Muscle of leg (tissue), 11 donors: Measurements from ENCODE around the gene IBA57. TPM values are rescaled to one million over a fixed set of nuclear protein-coding genes. Genes with fewer than 3 reads are reported as not detected.

Experiments
- DNase-seq: peaks from one replicate; pipeline ENCODE4 v3.0.0; 2013
- H3K27ac ChIP-seq: one replicate; pipeline ENCODE4 v1.5.1; 2013; ENCODE audit warnings: mild to moderate bottlenecking, low read length, control low read depth
- H3K27me3 ChIP-seq: one replicate; pipeline ENCODE4 v1.6.1; 2013; ENCODE audit warnings: low read length; ENCODE audit not compliant: control insufficient read depth, insufficient read depth
- H3K36me3 ChIP-seq: one replicate; pipeline ENCODE4 v1.6.1; 2013; ENCODE audit warnings: low read length; ENCODE audit not compliant: control insufficient read depth, insufficient read depth
- H3K4me1 ChIP-seq: one replicate; pipeline ENCODE4 v1.6.1; 2013; ENCODE audit warnings: low read length; ENCODE audit not compliant: control insufficient read depth, insufficient read depth
- H3K4me3 ChIP-seq: one replicate; pipeline ENCODE4 v1.5.1; 2013; ENCODE audit warnings: low read length, control low read depth
- H3K9me3 ChIP-seq: replicated peaks from 2 replicates; pipeline ENCODE4 v1.6.1; 2013; ENCODE audit warnings: low read depth, low read length; ENCODE audit not compliant: control insufficient read depth
- WGBS: methylation state at CpG from one replicate; pipeline ENCODE4 v1.1.5; 2013; ENCODE audit warnings: missing lambda C conversion rate; ENCODE audit not compliant: insufficient coverage; 5-methylcytosine and 5-hydroxymethylcytosine counted together
- polyA plus RNA-seq, 8 donors: library from polyadenylated mRNA; unstranded; fragments of 120-200 nt; gene quantifications; one replicate each; pipeline versions ENCODE4 v1.2.1 to v1.2.3, GENCODE V29; 2013; ENCODE audit warnings: inconsistent platforms in 1 of 8, low replicate concordance in 1 of 8; ENCODE audit not compliant: insufficient read length in 8 of 8, insufficient read depth in 1 of 8
- total RNA-seq: library from RNA; stranded (reverse); fragments of 120-200 nt; gene quantifications from one replicate; pipeline ENCODE4 v1.2.4, GENCODE V29; 2013

IBA57 gene
- total and polyA plus RNA-seq, 9 donors = 3.2 to 5.6 (median 4.6) TPM

GRCh38 chr1:228144193-228144992 is 21.2 kb upstream of the IBA57 start:
- H3K9me3 ChIP-seq = no peaks in the 10 kb centered on the region
- WGBS = 79% methylated on average over 10 of the region's 16 CpGs
- no peak overlapping the region for H3K4me3 ChIP-seq
- peaks cover 53% of the 10 kb centered on the region for H3K36me3 ChIP-seq
- H3K27ac ChIP-seq = no peak overlapping the region
- DNase-seq = peak; percentile 4
- H3K4me1 ChIP-seq = peaks cover 65% of the 10 kb centered on the region
- H3K27me3 ChIP-seq = no peaks in the 10 kb centered on the region

GRCh38 chr1:228144993-228145343 is 20.6 kb upstream of the IBA57 start:
- H3K27ac ChIP-seq = no peak overlapping the region
- DNase-seq = no peak
- WGBS = 80% methylated on average over 7 of the region's 8 CpGs
- H3K36me3 ChIP-seq = peaks cover 53% of the 10 kb centered on the region
- no peaks in the 10 kb centered on the region for H3K9me3 ChIP-seq
- no peaks in the 10 kb centered on the region for H3K27me3 ChIP-seq
- no peak overlapping the region for H3K4me3 ChIP-seq
- H3K4me1 ChIP-seq = peaks cover 68% of the 10 kb centered on the region

GRCh38 chr1:228145463-228146416 is 19.9 kb upstream of the IBA57 start:
- Histone ChIP-seq H3K4me1 (peaks cover 74% of the 10 kb centered on the region), H3K4me3 (no peak overlapping the region), H3K36me3 (peaks cover 53% of the 10 kb centered on the region), H3K9me3 (no peaks in the 10 kb centered on the region), H3K27ac (no peak overlapping the region), H3K27me3 (no peaks in the 10 kb centered on the region)
- DNase-seq = peak; percentile 5
- 85% methylated on average over 25 of the region's 31 CpGs for WGBS

- peaks cover 50% of the 10 kb centered on the region for H3K36me3 ChIP-seq
- H3K4me1 ChIP-seq = peaks cover 74% of the 10 kb centered on the region
- 81% methylated on average over 9 of the region's 18 CpGs for WGBS
- H3K27me3 ChIP-seq = no peaks in the 10 kb centered on the region
- H3K4me3 ChIP-seq = no peak overlapping the region
- no peak overlapping the region for H3K27ac ChIP-seq
- DNase-seq = peak; percentile 2
- no peaks in the 10 kb centered on the region for H3K9me3 ChIP-seq
Observed at GRCh38 chr1:228146417-228147150, 19.0 kb upstream of the IBA57 start.

- WGBS = 92% methylated on average over 20 of the region's 20 CpGs
- Histone ChIP-seq H3K4me3 (no peak overlapping the region), H3K27me3 (no peaks in the 10 kb centered on the region), H3K4me1 (peaks cover 74% of the 10 kb centered on the region), H3K36me3 (peaks cover 44% of the 10 kb centered on the region), H3K9me3 (no peaks in the 10 kb centered on the region), H3K27ac (no peak overlapping the region)
- DNase-seq = peak; percentile 3
Observed at GRCh38 chr1:228147151-228147693, 18.4 kb upstream of the IBA57 start.

GRCh38 chr1:228147768-228148167 is 17.8 kb upstream of the IBA57 start:
- Histone ChIP-seq H3K27me3 (no peaks in the 10 kb centered on the region), H3K4me1 (peaks cover 68% of the 10 kb centered on the region), H3K27ac (no peak overlapping the region), H3K9me3 (no peaks in the 10 kb centered on the region), H3K4me3 (no peak overlapping the region), H3K36me3 (peaks cover 42% of the 10 kb centered on the region)
- WGBS = 89% methylated on average over 2 of the region's 4 CpGs
- peak; percentile 3 for DNase-seq

GRCh38 chr1:228148196-228148861 is 17.3 kb upstream of the IBA57 start:
- H3K9me3 ChIP-seq = no peaks in the 10 kb centered on the region
- 51% methylated on average over 6 of the region's 18 CpGs for WGBS
- H3K4me1 ChIP-seq = peaks cover 62% of the 10 kb centered on the region
- no peak overlapping the region for H3K27ac ChIP-seq
- H3K4me3 ChIP-seq = no peak overlapping the region
- peak; percentile 31 for DNase-seq
- no peaks in the 10 kb centered on the region for H3K27me3 ChIP-seq
- H3K36me3 ChIP-seq = peaks cover 42% of the 10 kb centered on the region

GRCh38 chr1:228148935-228149405 is 16.6 kb upstream of the IBA57 start:
- H3K9me3 ChIP-seq = no peaks in the 10 kb centered on the region
- 81% methylated on average over 8 of the region's 8 CpGs for WGBS
- H3K27ac ChIP-seq = peak overlapping the region; percentile 35
- H3K4me3 ChIP-seq = no peak overlapping the region
- H3K27me3 ChIP-seq = no peaks in the 10 kb centered on the region
- peaks cover 56% of the 10 kb centered on the region for H3K4me1 ChIP-seq
- DNase-seq = no peak
- H3K36me3 ChIP-seq = peaks cover 42% of the 10 kb centered on the region

- peak; percentile 62 for DNase-seq
Observed at GRCh38 chr1:228149406-228150119, 16.0 kb upstream of the IBA57 start, which contains the start of gene GJC2. TSS of gene GJC2 (plus strand) at chr1:228149930. CDS start at chr1:228157759, 7,829 bp downstream.

More at GRCh38 chr1:228149406-228150119, 16.0 kb upstream of the IBA57 start, which contains the start of gene GJC2:
- Histone ChIP-seq H3K36me3 (peaks cover 37% of the 10 kb centered on the region), H3K9me3 (no peaks in the 10 kb centered on the region), H3K27me3 (no peaks in the 10 kb centered on the region), H3K4me3 (no peak within 1 kb of the TSS), H3K27ac (peak within 1 kb of the TSS; percentile 39), H3K4me1 (peaks cover 51% of the 10 kb centered on the region)
- 24% methylated on average over 12 of the region's 17 CpGs for WGBS
